Measurements from ENCODE around the gene ATF7.

ATF7 gene

GRCh38 chr12:53464685-53465418, 161.3 kb downstream of the ATF7 start:
- peaks cover 89% of the 10 kb centered on the region for H3K79me2 ChIP-seq (ENCODE audit: control insufficient read depth, low read length)
- no peak overlapping the region for H3K4me3 ChIP-seq (ENCODE audit: low read length)
- peaks cover 99% of the 10 kb centered on the region for H3K36me3 ChIP-seq (ENCODE audit: control insufficient read depth, low read length)
- peaks cover 10% of the 10 kb centered on the region; the same call in 1 of the 2 replicates for H4K20me1 ChIP-seq (ENCODE audit: control insufficient read depth, insufficient read depth, low read depth, low read length)
- no peaks in the 10 kb centered on the region for H3K27me3 ChIP-seq (ENCODE audit: control insufficient read depth, low read length)
- H3K9me3 ChIP-seq (ENCODE audit: control insufficient read depth, insufficient read depth, low read length), result no peaks in the 10 kb centered on the region
- H3K4me1 ChIP-seq (ENCODE audit: control insufficient read depth, low read length), result no peaks in the 10 kb centered on the region
- peaks cover 17% of the 10 kb centered on the region; the same call in 1 of the 2 replicates for H3F3A ChIP-seq (ENCODE audit: control insufficient read depth, insufficient read depth)
- no peak for TF ChIP-seq EZH2phosphoT487 (IDR thresholded peaks at IDR 0.05; ENCODE audit: borderline replicate concordance, low read length)
- TF ChIP-seq, protein P1, sequence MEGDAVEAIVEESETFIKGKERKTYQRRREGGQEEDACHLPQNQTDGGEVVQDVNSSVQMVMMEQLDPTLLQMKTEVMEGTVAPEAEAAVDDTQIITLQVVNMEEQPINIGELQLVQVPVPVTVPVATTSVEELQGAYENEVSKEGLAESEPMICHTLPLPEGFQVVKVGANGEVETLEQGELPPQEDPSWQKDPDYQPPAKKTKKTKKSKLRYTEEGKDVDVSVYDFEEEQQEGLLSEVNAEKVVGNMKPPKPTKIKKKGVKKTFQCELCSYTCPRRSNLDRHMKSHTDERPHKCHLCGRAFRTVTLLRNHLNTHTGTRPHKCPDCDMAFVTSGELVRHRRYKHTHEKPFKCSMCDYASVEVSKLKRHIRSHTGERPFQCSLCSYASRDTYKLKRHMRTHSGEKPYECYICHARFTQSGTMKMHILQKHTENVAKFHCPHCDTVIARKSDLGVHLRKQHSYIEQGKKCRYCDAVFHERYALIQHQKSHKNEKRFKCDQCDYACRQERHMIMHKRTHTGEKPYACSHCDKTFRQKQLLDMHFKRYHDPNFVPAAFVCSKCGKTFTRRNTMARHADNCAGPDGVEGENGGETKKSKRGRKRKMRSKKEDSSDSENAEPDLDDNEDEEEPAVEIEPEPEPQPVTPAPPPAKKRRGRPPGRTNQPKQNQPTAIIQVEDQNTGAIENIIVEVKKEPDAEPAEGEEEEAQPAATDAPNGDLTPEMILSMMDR (IDR thresholded peaks at IDR 0.05; ENCODE audit: low read depth, low read length, poor library complexity, severe bottlenecking), result no peak
- no peaks in the 10 kb centered on the region for H3K9me2 ChIP-seq (replicated peaks; ENCODE audit: control insufficient read depth, low read length)
- H3K4me2 ChIP-seq (ENCODE audit: low read length), result no peak overlapping the region
- no peak overlapping the region for H3K27ac ChIP-seq (ENCODE audit: low read depth, low read length)

DNA sequence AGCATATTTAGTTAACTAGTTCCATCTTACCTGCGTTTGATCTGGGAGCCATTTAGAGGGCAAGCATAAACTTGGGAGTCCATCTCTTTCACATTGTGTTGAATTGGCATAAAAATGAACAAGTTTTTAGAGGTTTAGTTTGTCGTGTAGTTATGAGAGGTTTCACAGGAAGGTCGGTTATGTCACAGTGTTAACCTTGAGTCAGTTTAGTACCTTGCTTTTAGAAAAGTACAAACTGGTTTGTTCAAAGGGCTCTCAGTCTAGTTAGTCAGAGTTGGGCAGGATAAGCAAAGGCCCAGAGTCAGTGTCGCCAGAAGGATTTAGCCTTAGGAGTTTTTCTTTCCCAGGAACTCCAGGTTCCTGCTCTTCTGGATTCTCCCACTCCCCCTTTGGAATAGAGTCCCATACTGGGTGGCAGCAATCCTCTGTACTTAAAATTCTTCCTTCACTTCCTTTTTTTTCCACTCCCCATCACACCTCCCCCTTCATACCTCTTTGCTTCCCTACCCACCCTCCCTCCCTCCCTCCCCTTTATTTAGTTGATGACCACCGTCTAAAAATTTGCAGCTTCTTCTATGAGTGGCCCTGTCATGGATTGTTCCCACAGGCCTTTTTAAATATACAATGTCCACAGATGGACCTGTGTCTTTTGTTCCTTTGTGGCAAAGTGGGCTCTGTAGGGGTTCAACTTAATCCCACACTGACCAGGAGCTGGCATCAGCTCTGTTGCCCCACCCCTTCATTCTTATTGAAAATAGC, 162.2 kb downstream of the ATF7 start:
- Histone ChIP-seq H3K27ac (ENCODE audit: low read depth, low read length) (no peak overlapping the region), H3F3A (ENCODE audit: control insufficient read depth, insufficient read depth) (peaks cover 18% of the 10 kb centered on the region), H3K27me3 (ENCODE audit: control insufficient read depth, low read length) (no peaks in the 10 kb centered on the region), H3K79me2 (ENCODE audit: control insufficient read depth, low read length) (peaks cover 93% of the 10 kb centered on the region), H3K4me2 (ENCODE audit: low read length) (no peak overlapping the region), H3K4me1 (ENCODE audit: control insufficient read depth, low read length) (0 out of 2 replicates have a peak, but pooled peaks cover 3% of the 10 kb centered on the region), H4K20me1 (ENCODE audit: control insufficient read depth, insufficient read depth, low read depth, low read length) (peaks cover 13% of the 10 kb centered on the region), H3K36me3 (ENCODE audit: control insufficient read depth, low read length) (peaks cover 99% of the 10 kb centered on the region), H3K9me2 (replicated peaks; ENCODE audit: control insufficient read depth, low read length) (no peaks in the 10 kb centered on the region), H3K4me3 (ENCODE audit: low read length) (no peak overlapping the region), H3K9me3 (ENCODE audit: control insufficient read depth, insufficient read depth, low read length) (no peaks in the 10 kb centered on the region)
- TF ChIP-seq EZH2phosphoT487 (IDR thresholded peaks at IDR 0.05; ENCODE audit: borderline replicate concordance, low read length), result no peak
- TF ChIP-seq, protein P1 (IDR thresholded peaks at IDR 0.05; ENCODE audit: low read depth, low read length, poor library complexity, severe bottlenecking), result no peak

DNA sequence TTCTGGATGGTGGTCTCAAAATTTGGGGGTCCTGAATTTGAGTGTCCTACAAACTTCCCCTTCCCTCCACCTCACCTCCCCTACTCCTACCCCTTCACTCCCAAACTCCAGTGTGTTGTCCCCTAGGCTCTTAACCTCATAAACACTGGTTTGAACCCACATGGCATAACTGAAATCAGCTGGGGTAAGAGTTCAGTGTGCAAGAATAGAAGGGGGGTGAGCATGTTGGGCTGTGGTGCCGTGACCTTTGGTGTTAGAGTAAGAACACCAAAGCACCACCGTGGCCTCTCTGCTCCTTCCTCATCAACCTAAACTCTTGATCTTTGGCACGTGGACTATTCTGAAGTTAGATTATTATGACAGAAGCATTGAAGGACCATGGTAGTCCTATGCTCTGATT, 163.2 kb downstream of the ATF7 start:
- H3K4me3 ChIP-seq (ENCODE audit: low read length), result no peak overlapping the region

More for the DNA sequence above, 163.2 kb downstream of the ATF7 start:
- Histone ChIP-seq H3K4me2 (ENCODE audit: low read length) (no peak overlapping the region), H4K20me1 (ENCODE audit: control insufficient read depth, insufficient read depth, low read depth, low read length) (peaks cover 17% of the 10 kb centered on the region), H3K27me3 (ENCODE audit: control insufficient read depth, low read length) (no peaks in the 10 kb centered on the region), H3K9me3 (ENCODE audit: control insufficient read depth, insufficient read depth, low read length) (no peaks in the 10 kb centered on the region), H3K27ac (ENCODE audit: low read depth, low read length) (no peak overlapping the region), H3K36me3 (ENCODE audit: control insufficient read depth, low read length) (peaks cover 99% of the 10 kb centered on the region), H3K79me2 (ENCODE audit: control insufficient read depth, low read length) (peaks cover 94% of the 10 kb centered on the region), H3K9me2 (replicated peaks; ENCODE audit: control insufficient read depth, low read length) (no peaks in the 10 kb centered on the region), H3K4me1 (ENCODE audit: control insufficient read depth, low read length) (0 out of 2 replicates have a peak, but pooled peaks cover 3% of the 10 kb centered on the region), H3F3A (ENCODE audit: control insufficient read depth, insufficient read depth) (peaks cover 19% of the 10 kb centered on the region)
- no peak for TF ChIP-seq EZH2phosphoT487 (IDR thresholded peaks at IDR 0.05; ENCODE audit: borderline replicate concordance, low read length)
- TF ChIP-seq, protein P1 (IDR thresholded peaks at IDR 0.05; ENCODE audit: low read depth, low read length, poor library complexity, severe bottlenecking), result no peak

All from DOHH2 (cell line).